Smooth muscle cell (in vitro differentiated cells): ENCODE results near the gene MELK. TPM values are rescaled to one million over a fixed set of nuclear protein-coding genes. Genes with fewer than 3 reads are reported as not detected.

Source experiments
- DNase-seq: peaks from one replicate; lab custom pipeline; 2025; ENCODE audit not compliant: unreplicated experiment; lab: John Stamatoyannopoulos, UW
- H2AFZ ChIP-seq: fragments of 200-600 bp; sonication (generic); 2 replicates; pipeline ENCODE4 v1.6.0; 2016; ENCODE audit warnings: antibody characterized with exemption, low read depth, mild to moderate bottlenecking
- H3F3A ChIP-seq: fragments of 200-600 bp; sonication (generic); 2 replicates; pipeline ENCODE4 v1.6.0; 2017; ENCODE audit warnings: antibody characterized with exemption, low read depth
- H3K27ac ChIP-seq: fragments of 200-600 bp; sonication (generic); 2 replicates; pipeline ENCODE4 v1.5.1; 2016; ENCODE audit warnings: low read depth, mild to moderate bottlenecking
- H3K27me3 ChIP-seq: fragments of 200-600 bp; sonication (generic); 2 replicates; pipeline ENCODE4 v1.6.1; 2016; ENCODE audit warnings: low read depth, mild to moderate bottlenecking
- H3K36me3 ChIP-seq: fragments of 200-600 bp; sonication (generic); 2 replicates; pipeline ENCODE4 v1.5.1; 2016; ENCODE audit warnings: low read depth
- H3K4me1 ChIP-seq: fragments of 200-600 bp; sonication (generic); 2 replicates; pipeline ENCODE4 v1.5.1; 2016; ENCODE audit warnings: low read depth
- H3K4me2 ChIP-seq: fragments of 200-600 bp; sonication (generic); 2 replicates; pipeline ENCODE4 v1.6.0; 2016; ENCODE audit warnings: mild to moderate bottlenecking
- H3K4me3 ChIP-seq: fragments of 200-600 bp; sonication (generic); 2 replicates; pipeline ENCODE4 v1.5.1; 2016; ENCODE audit warnings: mild to moderate bottlenecking
- H3K79me2 ChIP-seq: fragments of 200-600 bp; sonication (generic); 2 replicates; pipeline ENCODE4 v1.6.0; 2016; ENCODE audit warnings: low read depth, mild to moderate bottlenecking
- H3K9ac ChIP-seq: fragments of 200-600 bp; sonication (generic); 2 replicates; pipeline ENCODE4 v1.6.0; 2016; ENCODE audit warnings: low read depth
- H3K9me3 ChIP-seq: fragments of 200-600 bp; sonication (generic); replicated peaks from 2 replicates; pipeline ENCODE4 v1.5.1; 2016; ENCODE audit warnings: low read depth
- H4K20me1 ChIP-seq: fragments of 200-600 bp; sonication (generic); 2 replicates; pipeline ENCODE4 v1.6.0; 2016; ENCODE audit warnings: low read depth
- CTCF ChIP-seq: fragments of 200-600 bp; sonication (generic); IDR thresholded peaks from 2 replicates; pipeline ENCODE4 v1.5.1; 2017; ENCODE audit warnings: borderline replicate concordance, mild to moderate bottlenecking, antibody characterized with exemption; ENCODE audit not compliant: insufficient read depth, poor library complexity, severe bottlenecking
- WGBS: methylation state at CpG from one replicate; pipeline ENCODE4 v1.1.7; 2016; ENCODE audit warnings: low lambda C conversion rate; 5-methylcytosine and 5-hydroxymethylcytosine counted together
- polyA plus RNA-seq: library from polyadenylated mRNA; unstranded; fragments of >200 nt; fragmentation: Nextera tagmentation; extraction: Ambion mirVana; gene quantifications from 2 replicates; pipeline ENCODE4 v1.2.1, GENCODE V29; 2016
- total RNA-seq: library from RNA; depleted of rRNA; stranded (reverse); fragments of >200 nt; gene quantifications from 2 replicates; pipeline ENCODE4 v1.2.3, GENCODE V29; 2014

Gene MELK
- total and polyA plus RNA-seq, 2 experiments from 2014 or later = 20.1 to 25.3 TPM

- H3K36me3 ChIP-seq = no peaks in the 10 kb centered on the region
- H3K4me1 ChIP-seq = no peaks in the 10 kb centered on the region
- no peaks in the 10 kb centered on the region for H3F3A ChIP-seq
- no peak overlapping the region for H3K9ac ChIP-seq
- no peak overlapping the region for H3K27ac ChIP-seq
- H2AFZ ChIP-seq = no peak overlapping the region
- H3K4me2 ChIP-seq = no peak overlapping the region
- H4K20me1 ChIP-seq = no peaks in the 10 kb centered on the region
- no peaks in the 10 kb centered on the region for H3K79me2 ChIP-seq
- 96% methylated on average over 3 of the region's 3 CpGs for WGBS
- DNase-seq = no peak
- H3K9me3 ChIP-seq = no peaks in the 10 kb centered on the region
- TF ChIP-seq CTCF = no peak
- no peaks in the 10 kb centered on the region for H3K27me3 ChIP-seq
- H3K4me3 ChIP-seq = no peak overlapping the region
Measured at GRCh38 chr9:36623280-36623679, 50.6 kb downstream of the MELK start.

- Histone ChIP-seq H3K27me3 (no peaks in the 10 kb centered on the region), H4K20me1 (no peaks in the 10 kb centered on the region), H2AFZ (no peak overlapping the region), H3K36me3 (no peaks in the 10 kb centered on the region), H3K9ac (no peak overlapping the region), H3K27ac (no peak overlapping the region), H3K4me3 (no peak overlapping the region), H3F3A (no peaks in the 10 kb centered on the region), H3K79me2 (no peaks in the 10 kb centered on the region), H3K4me1 (no peaks in the 10 kb centered on the region), H3K9me3 (no peaks in the 10 kb centered on the region), H3K4me2 (no peak overlapping the region)
- WGBS = 66% methylated on average over 6 of the region's 6 CpGs
- TF ChIP-seq CTCF = no peak
- no peak for DNase-seq
Measured at GRCh38 chr9:36625006-36625615, 52.4 kb downstream of the MELK start.

GRCh38 chr9:36632892-36633291, 60.2 kb downstream of the MELK start:
- WGBS = 63% methylated on average over 1 of the region's 1 CpG
- Histone ChIP-seq H3K27me3 (no peaks in the 10 kb centered on the region), H3K9ac (no peak overlapping the region), H3F3A (no peaks in the 10 kb centered on the region), H3K27ac (no peak overlapping the region), H3K36me3 (no peaks in the 10 kb centered on the region), H3K4me3 (no peak overlapping the region), H3K79me2 (no peaks in the 10 kb centered on the region), H4K20me1 (no peaks in the 10 kb centered on the region), H2AFZ (no peak overlapping the region), H3K4me1 (no peaks in the 10 kb centered on the region), H3K9me3 (no peaks in the 10 kb centered on the region), H3K4me2 (no peak overlapping the region)
- TF ChIP-seq CTCF = peak; percentile 59
- DNase-seq = no peak
